Right cardiac atrium (tissue), 5 donors: ENCODE results near the gene NFATC3. TPM values are rescaled to one million over a fixed set of nuclear protein-coding genes. Genes with fewer than 3 reads are reported as not detected.
A peak's percentile ranks its signal among the peaks of the same experiment; 100 is the strongest.

Experiments
- ATAC-seq, 2 donors: fragments of 200-7000 bp; cut with Tn5 transposase; one replicate each; pipeline versions ENCODE4 v1.8.0 to v1.9.1; 2020; ENCODE audit warnings: moderate library complexity in 2 of 2, mild to moderate bottlenecking in 1 of 2
- DNase-seq, 3 donors: peaks; one replicate each; pipeline ENCODE4 v3.0.0-alpha.2; 2020
- H3K27ac ChIP-seq: one replicate; pipeline ENCODE4 v1.5.1; 2013; ENCODE audit warnings: mild to moderate bottlenecking, low read length, control low read depth, moderate library complexity
- H3K27me3 ChIP-seq: one replicate; pipeline ENCODE4 v1.6.1; 2013; ENCODE audit not compliant: control insufficient read depth, insufficient read depth
- H3K4me1 ChIP-seq: one replicate; pipeline ENCODE4 v1.6.1; 2013; ENCODE audit warnings: low read length; ENCODE audit not compliant: control insufficient read depth, insufficient read depth
- H3K4me3 ChIP-seq: one replicate; pipeline ENCODE4 v1.5.1; 2013; ENCODE audit warnings: low read length, control low read depth
- H3K9me3 ChIP-seq: one replicate; pipeline ENCODE4 v1.6.1; 2013; ENCODE audit warnings: low read length; ENCODE audit not compliant: control insufficient read depth
- WGBS: extraction: QIAGEN DNeasy Blood & Tissue Kit; methylation state at CpG from one replicate; pipeline ENCODE4 v1.1.7; 2013; 5-methylcytosine and 5-hydroxymethylcytosine counted together
- intact Hi-C, 4 donors: fragments of 100-400 bp; cut with DNase I; formaldehyde crosslinking; loops; one replicate each; pipeline versions ENCODE4 v1.11.0 to v1.14.0; 2022 to 2023
- polyA plus RNA-seq: library from polyadenylated mRNA; stranded (reverse); fragments of 200-250 nt; gene quantifications from one replicate; pipeline ENCODE4 v1.2.3, GENCODE V29; 2013
- total RNA-seq, 4 donors: library from RNA; stranded (reverse); fragmentation: NEBNext Ultra II Directional; extraction: Animal tissue kit (Norgen Biotek cat#: 25700); gene quantifications; one replicate each; pipeline ENCODE4 v1.2.1, GENCODE V29; 2021
- donor health status: healthy with polysubstance abuse.
- donor health status: DM: no; HTN: yes; CAD: no.
- donor health status: DM: no; HTN: no; CAD: no.
- donor health status: DM: no; HTN: yes; CAD: no; lungs with severe emphysema.
- donor health status: DM: yes; HTN: yes; CAD: no.

The NFATC3 gene
- total and polyA plus RNA-seq, 5 donors: 8.1 to 34.7 (median 33.3) TPM

- 35% methylated on average over 11 of the region's 11 CpGs for WGBS
These were observed 178.5 kb downstream of the NFATC3 start for GRCh38 chr16:68263559-68264127.

GRCh38 chr16:68264128-68265077, 179.2 kb downstream of the NFATC3 start, which contains the start of gene SLC7A6:
TSS of gene SLC7A6 (plus strand) at chr16:68264526. CDS start at chr16:68274727, 10,201 bp downstream.
- Histone ChIP-seq H3K4me3 (peak within 1 kb of the TSS; percentile 70), H3K27ac (peak within 1 kb of the TSS; percentile 87), H3K27me3 (no peaks in the 10 kb centered on the region), H3K9me3 (no peaks in the 10 kb centered on the region), H3K4me1 (no peaks in the 10 kb centered on the region)
- under 1% methylated on average over 123 of the region's 123 CpGs for WGBS
- peak; percentile 81 to 91 (median 91) for DNase-seq
- peak; percentile 82 for ATAC-seq
- intact Hi-C loops: loop anchor here (5.0 kb wide), 2 partner anchors 48 to 63 kb away; partner anchors contain the start of genes PRMT7 (in 3 of the 4) and SLC7A6OS (in 3 of the 4)

More at GRCh38 chr16:68263559-68264127, 178.5 kb downstream of the NFATC3 start:
- Histone ChIP-seq H3K27ac (peak overlapping the region; percentile 87), H3K9me3 (no peaks in the 10 kb centered on the region), H3K4me3 (peak overlapping the region; percentile 70), H3K4me1 (no peaks in the 10 kb centered on the region), H3K27me3 (no peaks in the 10 kb centered on the region)
- DNase-seq (no peak), ATAC-seq (no peak)
- intact Hi-C loops: loop anchor here (5.0 kb wide), 2 partner anchors 49 to 64 kb away; partner anchors contain the start of genes PRMT7 (in 3 of the 4) and SLC7A6OS (in 3 of the 4)

- WGBS: 5% methylated on average over 23 of the region's 23 CpGs
- peak; percentile 59 to 80 (median 76) for DNase-seq
- ATAC-seq: peak; percentile 74 to 77
- Histone ChIP-seq H3K9me3 (no peaks in the 10 kb centered on the region), H3K27me3 (no peaks in the 10 kb centered on the region), H3K27ac (peak overlapping the region; percentile 87), H3K4me3 (peak overlapping the region; percentile 70), H3K4me1 (peaks cover 3% of the 10 kb centered on the region)
- intact Hi-C loops: no loop called here
These were observed 180.1 kb downstream of the NFATC3 start for GRCh38 chr16:68265078-68265920.

- H3K27ac ChIP-seq: peak overlapping the region; percentile 30
- no peaks in the 10 kb centered on the region for H3K9me3 ChIP-seq
- DNase-seq (no peak), ATAC-seq (no peak)
- H3K4me3 ChIP-seq: no peak overlapping the region
- intact Hi-C loops: no loop called here
- H3K27me3 ChIP-seq: no peaks in the 10 kb centered on the region
- peaks cover 12% of the 10 kb centered on the region for H3K4me1 ChIP-seq
- WGBS: 69% methylated on average over 6 of the region's 6 CpGs
These were observed 182.6 kb downstream of the NFATC3 start for GRCh38 chr16:68267612-68268405.

- H3K27me3 ChIP-seq: no peaks in the 10 kb centered on the region
- intact Hi-C loops: no loop called here
- no peaks in the 10 kb centered on the region for H3K9me3 ChIP-seq
- peaks cover 19% of the 10 kb centered on the region for H3K4me1 ChIP-seq
- no peak for ATAC-seq
- no peak overlapping the region for H3K27ac ChIP-seq
- 95% methylated on average over 4 of the region's 4 CpGs for WGBS
- no peak overlapping the region for H3K4me3 ChIP-seq
- no peak for DNase-seq
These were observed 184.6 kb downstream of the NFATC3 start for GRCh38 chr16:68269793-68270192.

GRCh38 chr16:68270353-68270752, 185.2 kb downstream of the NFATC3 start:
- H3K27me3 ChIP-seq: no peaks in the 10 kb centered on the region
- peaks cover 19% of the 10 kb centered on the region for H3K4me1 ChIP-seq
- DNase-seq: no peak
- WGBS: 0% methylated on average over 1 of the region's 1 CpG
- ATAC-seq: no peak
- H3K4me3 ChIP-seq: no peak overlapping the region
- H3K27ac ChIP-seq: no peak overlapping the region
- H3K9me3 ChIP-seq: no peaks in the 10 kb centered on the region
- intact Hi-C loops: no loop called here

GRCh38 chr16:68272507-68273209, 187.5 kb downstream of the NFATC3 start:
- Histone ChIP-seq H3K4me1 (peaks cover 19% of the 10 kb centered on the region), H3K9me3 (no peaks in the 10 kb centered on the region), H3K27ac (peak overlapping the region; percentile 7), H3K4me3 (no peak overlapping the region), H3K27me3 (no peaks in the 10 kb centered on the region)
- ATAC-seq: no peak
- WGBS: 76% methylated on average over 4 of the region's 4 CpGs
- intact Hi-C loops: no loop called here
- no peak for DNase-seq

- WGBS: 93% methylated on average over 5 of the region's 5 CpGs
These were observed 188.3 kb downstream of the NFATC3 start for GRCh38 chr16:68273459-68273858.

GRCh38 chr16:68273896-68274295, 188.7 kb downstream of the NFATC3 start:
- Histone ChIP-seq H3K4me3 (no peak overlapping the region), H3K4me1 (peaks cover 19% of the 10 kb centered on the region), H3K27ac (peak overlapping the region; percentile 38), H3K27me3 (no peaks in the 10 kb centered on the region), H3K9me3 (no peaks in the 10 kb centered on the region)
- DNase-seq (no peak), ATAC-seq (no peak)
- WGBS: 94% methylated on average over 8 of the region's 8 CpGs
- intact Hi-C loops: no loop called here

More at GRCh38 chr16:68273459-68273858, 188.3 kb downstream of the NFATC3 start:
- peaks cover 19% of the 10 kb centered on the region for H3K4me1 ChIP-seq
- H3K9me3 ChIP-seq: no peaks in the 10 kb centered on the region
- no peak overlapping the region for H3K4me3 ChIP-seq
- intact Hi-C loops: no loop called here
- DNase-seq: no peak
- no peak for ATAC-seq
- H3K27ac ChIP-seq: peak overlapping the region; percentile 7
- no peaks in the 10 kb centered on the region for H3K27me3 ChIP-seq
